H1 (cell line): ENCODE measurements around the gene TNFSF11. TPM values are rescaled to one million over a fixed set of nuclear protein-coding genes. Genes with fewer than 3 reads are reported as not detected.
A peak's percentile ranks its signal among the peaks of the same experiment; 100 is the strongest.

Experiments
- CTCF ChIA-PET: fragments of 300-600 bp; sonication (Branson Sonifier 250); formaldehyde crosslinking; loops from one replicate; lab custom pipeline; 2021; ENCODE audit not compliant: partially characterized antibody; lab: Charles Lee
- POLR2A ChIA-PET: fragments of 300-600 bp; sonication (Branson Sonifier 250); formaldehyde crosslinking; loops from one replicate; lab custom pipeline; 2021; ENCODE audit warnings: inconsistent platforms; ENCODE audit not compliant: partially characterized antibody; lab: Charles Lee
- DNase-seq, 2 experiments: peaks; one replicate each; pipeline versions ENCODE4 v3.0.0 to v3.0.0-alpha.2; 2010 to 2022; ENCODE audit warnings: low spot score in 2 of 2, low read depth in 1 of 2, mixed read lengths in 1 of 2
- FAIRE-seq: peaks from 2 replicates; lab custom pipeline; 2011; peaks lifted over from hg19 to GRCh38; lab: Jason Lieb, UNC
- H2AFZ ChIP-seq: 2 replicates; pipeline ENCODE4 v1.8.1; 2012; ENCODE audit warnings: low read length, inconsistent platforms
- H2AK5ac ChIP-seq: 2 replicates; pipeline ENCODE4 v1.6.1; 2013; ENCODE audit warnings: low read depth, low read length
- H2BK120ac ChIP-seq: replicated peaks from 2 replicates; pipeline ENCODE3; 2013; ENCODE audit warnings: low read depth, low read length, inconsistent platforms
- H2BK12ac ChIP-seq: 2 replicates; pipeline ENCODE4 v1.6.1; 2013; ENCODE audit warnings: low read depth, low read length
- H2BK15ac ChIP-seq: 2 replicates; pipeline ENCODE4 v1.6.1; 2013; ENCODE audit warnings: low read length
- H2BK20ac ChIP-seq: 2 replicates; pipeline ENCODE4 v1.6.1; 2013; ENCODE audit warnings: low read length
- H2BK5ac ChIP-seq: 2 replicates; pipeline ENCODE4 v1.6.1; 2013; ENCODE audit warnings: low read depth, low read length
- H3K14ac ChIP-seq: 2 replicates; pipeline ENCODE4 v1.6.1; 2013; ENCODE audit warnings: inconsistent platforms; ENCODE audit not compliant: insufficient read length
- H3K18ac ChIP-seq: 2 replicates; pipeline ENCODE4 v1.6.1; 2013; ENCODE audit warnings: low read length; ENCODE audit errors: extremely low read depth
- H3K23ac ChIP-seq: 2 replicates; pipeline ENCODE4 v1.6.1; 2013; ENCODE audit warnings: inconsistent platforms; ENCODE audit not compliant: insufficient read length
- H3K23me2 ChIP-seq: 2 replicates; pipeline ENCODE4 v1.6.1; 2013; ENCODE audit warnings: low read depth, low read length
- H3K27ac ChIP-seq: 2 replicates; pipeline ENCODE4 v1.6.1; 2011; ENCODE audit warnings: low read depth, low read length, inconsistent platforms
- H3K27me3 ChIP-seq, 4 experiments: replicated peaks in 1 of 4; 1 replicate in 1 of 4; 2 replicates in 3 of 4; pipeline versions ENCODE4 v1.6.1 to v1.8.1; 2011 to 2013; ENCODE audit warnings: low read length in 3 of 4, mild to moderate bottlenecking in 3 of 4, inconsistent platforms in 2 of 4, mixed read lengths in 2 of 4, moderate library complexity in 1 of 4; ENCODE audit not compliant: control insufficient read depth in 3 of 4, insufficient read depth in 3 of 4; ENCODE audit errors: extremely low read depth in 1 of 4
- H3K36me3 ChIP-seq, 4 experiments: 2 replicates each; pipeline versions ENCODE4 v1.6.1 to v1.8.1; 2011 to 2013; ENCODE audit warnings: mild to moderate bottlenecking in 4 of 4, low read length in 3 of 4, moderate library complexity in 2 of 4, control low read depth in 1 of 4, inconsistent platforms in 1 of 4; ENCODE audit not compliant: insufficient read depth in 4 of 4, control insufficient read depth in 2 of 4
- H3K4ac ChIP-seq: replicated peaks from 2 replicates; pipeline ENCODE3; 2013; ENCODE audit warnings: low read length, low read depth, mixed read lengths, inconsistent platforms; ENCODE audit not compliant: insufficient read length
- H3K4me1 ChIP-seq, 4 experiments: replicated peaks in 1 of 4; 1 replicate in 1 of 4; 2 replicates in 3 of 4; pipeline versions ENCODE4 v1.6.1 to v1.8.1; 2011 to 2013; ENCODE audit warnings: low read length in 3 of 4, inconsistent platforms in 2 of 4, mixed read lengths in 1 of 4; ENCODE audit not compliant: insufficient read depth in 4 of 4, control insufficient read depth in 3 of 4
- H3K4me2 ChIP-seq, 2 experiments: 2 replicates each; pipeline versions ENCODE4 v1.6.1 to v1.8.1; 2011 to 2013; ENCODE audit warnings: low read depth in 2 of 2, low read length in 2 of 2, control low read depth in 1 of 2, inconsistent platforms in 1 of 2, mild to moderate bottlenecking in 1 of 2; ENCODE audit not compliant: insufficient read depth in 1 of 2
- H3K4me3 ChIP-seq, 4 experiments: fragments of 200-600, 300-600 bp in 1 of 4; sonication (generic), shearing (Covaris generic), sonication (Bioruptor Twin) in 1 of 4; 2 replicates each; pipeline versions ENCODE4 v1.5.1 to v1.8.1; 2011 to 2016; ENCODE audit warnings: low read length in 4 of 4, low read depth in 3 of 4, control low read depth in 2 of 4, inconsistent platforms in 2 of 4, mild to moderate bottlenecking in 2 of 4, mixed read lengths in 1 of 4, moderate library complexity in 1 of 4; ENCODE audit not compliant: insufficient read depth in 2 of 4; ENCODE audit errors: extremely low read depth in 1 of 4
- H3K56ac ChIP-seq: replicated peaks from 2 replicates; pipeline ENCODE3; 2013; ENCODE audit warnings: low read depth, mild to moderate bottlenecking, mixed read lengths, low read length, inconsistent platforms; ENCODE audit not compliant: insufficient read length
- H3K79me1 ChIP-seq: 2 replicates; pipeline ENCODE4 v1.6.1; 2013; ENCODE audit warnings: low read depth, low read length, control low read depth
- H3K79me2 ChIP-seq, 2 experiments: 2 replicates each; pipeline versions ENCODE4 v1.6.1 to v1.8.1; 2012 to 2013; ENCODE audit warnings: low read length in 2 of 2, mild to moderate bottlenecking in 2 of 2, inconsistent platforms in 1 of 2; ENCODE audit not compliant: insufficient read depth in 2 of 2, control insufficient read depth in 1 of 2
- H3K9ac ChIP-seq, 4 experiments: replicated peaks in 1 of 4; 1 replicate in 1 of 4; 2 replicates in 3 of 4; pipeline versions ENCODE4 v1.6.1 to v1.8.1; 2011 to 2013; ENCODE audit warnings: low read depth in 3 of 4, low read length in 3 of 4, control low read depth in 2 of 4, mild to moderate bottlenecking in 2 of 4, moderate library complexity in 2 of 4, inconsistent platforms in 1 of 4; ENCODE audit errors: extremely low read depth in 1 of 4
- H3K9me3 ChIP-seq, 2 experiments: 2 replicates each; pipeline versions ENCODE4 v1.6.1 to v1.8.1; 2012 to 2013; ENCODE audit warnings: mild to moderate bottlenecking in 2 of 2, moderate library complexity in 2 of 2, control low read depth in 1 of 2, inconsistent platforms in 1 of 2, low read depth in 1 of 2, low read length in 1 of 2, mixed read lengths in 1 of 2; ENCODE audit not compliant: insufficient read depth in 2 of 2
- H4K20me1 ChIP-seq, 2 experiments: replicated peaks in 1 of 2; 2 replicates each; pipeline versions ENCODE3 to v1.8.1; 2011 to 2013; ENCODE audit warnings: inconsistent platforms in 2 of 2, low read length in 2 of 2, mild to moderate bottlenecking in 1 of 2; ENCODE audit not compliant: insufficient read depth in 2 of 2, control insufficient read depth in 1 of 2
- H4K5ac ChIP-seq: 2 replicates; pipeline ENCODE4 v1.6.1; 2013; ENCODE audit warnings: low read length, low read depth, mixed read lengths, inconsistent platforms; ENCODE audit not compliant: insufficient read length
- H4K8ac ChIP-seq: 2 replicates; pipeline ENCODE4 v1.8.0; 2013; ENCODE audit warnings: mild to moderate bottlenecking, moderate library complexity, low read length, inconsistent platforms; ENCODE audit not compliant: insufficient read depth; ENCODE audit errors: extremely low read depth
- H4K91ac ChIP-seq: replicated peaks from 2 replicates; pipeline ENCODE3; 2013; ENCODE audit warnings: low read length, mixed read lengths, inconsistent platforms; ENCODE audit not compliant: insufficient read length
- CREB1 ChIP-seq: IDR thresholded peaks from 2 replicates; pipeline ENCODE4 v1.6.1; 2012; ENCODE audit warnings: inconsistent platforms
- EZH2 ChIP-seq: fragments of 200-600 bp; sonication (generic); IDR thresholded peaks from 2 replicates; pipeline ENCODE4 v1.7.1; 2012; ENCODE audit warnings: low read depth, mild to moderate bottlenecking, moderate library complexity, low read length, inconsistent platforms; ENCODE audit not compliant: severe bottlenecking
- KDM5A ChIP-seq: fragments of 200-600 bp; IDR thresholded peaks from 2 replicates; pipeline ENCODE4 v1.7.1; 2012; ENCODE audit warnings: mild to moderate bottlenecking, low read length, inconsistent platforms, mixed read lengths
- WGBS, 2 experiments: shearing (Covaris generic) in 1 of 2; methylation state at CpG; one replicate each; pipeline versions ENCODE4 v1.1.6 to v1.1.7; 2013 to 2015; ENCODE audit warnings: low lambda C conversion rate in 2 of 2, mixed read lengths in 2 of 2, inconsistent platforms in 1 of 2, low coverage in 1 of 2, missing lambda C conversion rate in 1 of 2; ENCODE audit not compliant: insufficient replicate concordance in 2 of 2, insufficient coverage in 1 of 2, insufficient read length in 1 of 2; ENCODE audit errors: extremely low coverage in 1 of 2, missing lambda C conversion rate in 1 of 2; 5-methylcytosine and 5-hydroxymethylcytosine counted together
- polyA plus RNA-seq, 7 experiments: library from polyadenylated mRNA; depleted of rRNA in 3 of 7; stranded (reverse) in 5 of 7; unstranded in 2 of 7; fragments of >200 nt in 5 of 7; fragments of 200-250 nt in 2 of 7; gene quantifications; 1 replicate in 5 of 7; 2 replicates in 1 of 7; 4 replicates in 1 of 7; pipeline versions ENCODE4 v1.2.1 to v1.2.3, GENCODE V29; 2011 to 2013; ENCODE audit warnings: missing spikeins in 2 of 7, mixed read lengths in 2 of 7
- total RNA-seq: library from RNA; stranded (reverse); fragmentation: NEBNext Ultra II Directional; extraction: Animal tissue kit (Norgen Biotek cat#: 25700); gene quantifications from 2 replicates; pipeline ENCODE4 v1.2.1, GENCODE V29; 2021
- TF ChIP-seq, protein P1 (sequence below): IDR thresholded peaks from 2 replicates; pipeline ENCODE4 v1.6.1; 2011; ENCODE audit warnings: low read depth, mild to moderate bottlenecking, low read length; ENCODE audit not compliant: insufficient read depth

Gene TNFSF11
- total and polyA plus RNA-seq, 2 of the 8 experiments (the other 6 are each of a cell fraction or from before 2014, with no cell fraction given), result 9.3 to 12.0 TPM

DNA sequence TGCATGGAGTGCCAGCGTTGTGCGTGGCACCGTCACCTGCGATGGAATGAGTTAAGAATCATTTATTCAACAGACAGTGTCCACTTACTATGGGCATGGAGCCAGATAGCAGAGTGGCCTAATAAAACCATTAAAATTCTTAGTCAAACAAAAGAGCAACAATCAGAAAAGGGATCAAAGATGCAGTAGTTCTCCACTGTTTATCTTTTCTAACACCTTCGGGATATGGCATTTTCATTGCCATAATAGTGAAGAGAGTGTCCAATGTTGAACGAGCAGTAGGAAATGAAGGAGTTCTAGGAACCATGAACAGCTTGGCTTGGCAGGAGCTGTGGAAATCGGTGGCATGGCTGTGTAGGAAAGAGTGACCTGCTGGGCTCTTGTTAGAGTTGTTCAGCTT lies 2.0 kb downstream of the TNFSF11 start:
- Histone ChIP-seq H2AK5ac (no peak overlapping the region), H3K9me3 (peaks cover 8 to 10% of the 10 kb centered on the region in 2 experiments; a peak in 2 of 4 replicates), H2AFZ (no peak overlapping the region), H4K5ac (no peak overlapping the region), H3K18ac (no peak overlapping the region), H3K56ac (no peak overlapping the region), H2BK5ac (no peak overlapping the region), H4K20me1 (no peaks in the 10 kb centered on the region), H2BK20ac (no peak overlapping the region), H3K23ac (no peak overlapping the region), H3K4me3 (peak overlapping the region in 2 of 4 experiments; percentile 70 to 76; a peak in 3 of 8 replicates), H3K23me2 (peaks cover 10% of the 10 kb centered on the region), H3K36me3 (peaks cover 0 to 4% (median 0%) of the 10 kb centered on the region in 4 experiments; a peak in 1 of 8 replicates), H3K27me3 (no peaks in the 10 kb centered on the region; a peak in 1 of 7 replicates), H3K4me1 (peaks cover 0 to 13% (median 9%) of the 10 kb centered on the region in 4 experiments; a peak in 4 of 7 replicates), H3K4ac (no peak overlapping the region), H4K91ac (no peak overlapping the region), H3K79me1 (no peaks in the 10 kb centered on the region), H3K9ac (no peak overlapping the region), H2BK12ac (0 out of 2 replicates have a peak overlapping the region, but pooled peaks have one; percentile 3), H4K8ac (no peak overlapping the region), H3K14ac (no peak overlapping the region), H3K27ac (no peak overlapping the region), H3K79me2 (peaks cover 0 to 60% of the 10 kb centered on the region in 2 experiments; a peak in 2 of 4 replicates), H3K4me2 (peak overlapping the region; percentile 90 to 93), H2BK120ac (no peak overlapping the region), H2BK15ac (no peak overlapping the region)
- DNase-seq (no peak), FAIRE-seq (peak; percentile 58)
- WGBS, 2 experiments, result 79% methylated on average over 7 of the region's 7 CpGs; no CpG with 5 or more reads in 1 of the 2 experiments
- CTCF ChIA-PET, result interaction anchor here (1.1 kb wide), 1 partner anchor 20 kb away, joined by 3 read pairs; no protein-coding TSS in a partner anchor
- TF ChIP-seq, protein P1, sequence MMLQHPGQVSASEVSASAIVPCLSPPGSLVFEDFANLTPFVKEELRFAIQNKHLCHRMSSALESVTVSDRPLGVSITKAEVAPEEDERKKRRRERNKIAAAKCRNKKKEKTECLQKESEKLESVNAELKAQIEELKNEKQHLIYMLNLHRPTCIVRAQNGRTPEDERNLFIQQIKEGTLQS, result no peak
- TF ChIP-seq KDM5A (no peak), EZH2 (no peak), CREB1 (no peak)
- POLR2A ChIA-PET, result interaction anchor here (1.0 kb wide), 1 partner anchor 14 kb away, joined by 3 read pairs; no protein-coding TSS in a partner anchor
